GM19025 (cell line): Measurements from ENCODE around the gene USP31.
"Not testable (repeated sequence)": the region's sequence is repeated elsewhere in the genome, so short reads cannot be mapped to it uniquely, and the experiment has no call there.

Experiments
- ATAC-seq: cut with Tn5 transposase; IDR thresholded peaks from one replicate; pipeline ENCODE4 v1.9.1; 2021; ENCODE audit warnings: mild to moderate bottlenecking, low read depth, moderate library complexity; ENCODE audit not compliant: unreplicated experiment

The USP31 gene

GRCh38 chr16:23158114-23158513 lies 8.9 kb upstream of the USP31 start:
- ATAC-seq = no peak

- no peak for ATAC-seq
Measured at GRCh38 chr16:23156946-23157460, 7.8 kb upstream of the USP31 start.

GRCh38 chr16:23156110-23156509 lies 6.9 kb upstream of the USP31 start:
- ATAC-seq = no peak

GRCh38 chr16:23155445-23156049 lies 6.3 kb upstream of the USP31 start:
- ATAC-seq = no peak

- ATAC-seq = no peak
Measured at GRCh38 chr16:23152386-23153178, 3.3 kb upstream of the USP31 start.

DNA sequence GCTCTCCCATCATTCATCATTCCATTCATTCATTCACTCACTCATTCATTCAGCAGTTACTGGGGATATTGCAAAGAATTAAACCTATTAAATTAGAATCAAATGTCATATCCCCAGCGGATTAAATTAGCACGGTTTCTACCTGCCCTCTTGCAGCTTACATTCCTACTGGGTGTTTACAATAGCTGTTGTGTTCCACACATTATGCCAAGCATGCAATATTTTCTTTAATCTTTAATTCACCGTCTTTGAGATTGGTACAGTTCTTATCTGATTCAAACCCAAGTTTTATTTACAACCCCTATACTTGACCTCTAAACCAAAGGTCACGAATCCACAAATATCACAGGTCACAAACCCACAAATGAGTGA lies 727 bp upstream of the USP31 start:
- ATAC-seq = no peak

GRCh38 chr16:23148513-23149266 lies 562 bp downstream of the USP31 start:
- ATAC-seq = peak; percentile 43

GRCh38 chr16:23148166-23148512 lies 1.1 kb downstream of the USP31 start:
- ATAC-seq = no peak

DNA sequence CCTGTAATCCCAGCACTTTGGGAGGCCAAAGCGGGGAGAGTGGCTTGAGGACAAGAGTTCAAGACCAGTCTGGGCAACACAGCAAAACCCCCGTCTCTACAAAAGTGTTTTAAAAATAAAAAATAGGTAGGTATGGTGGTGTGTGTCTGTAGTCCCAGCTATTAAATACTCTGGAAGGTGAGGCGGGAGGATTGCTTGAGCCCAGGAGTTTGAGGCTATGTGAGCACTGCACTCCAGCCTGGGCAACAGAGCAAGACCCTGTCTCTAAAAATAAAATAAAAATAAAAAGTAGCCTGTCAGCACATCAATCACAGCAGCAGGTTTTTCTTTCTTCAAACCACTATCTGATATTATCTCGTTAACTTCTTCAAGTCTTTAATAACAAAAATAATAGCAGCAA lies 1.6 kb downstream of the USP31 start:
- no peak for ATAC-seq

DNA sequence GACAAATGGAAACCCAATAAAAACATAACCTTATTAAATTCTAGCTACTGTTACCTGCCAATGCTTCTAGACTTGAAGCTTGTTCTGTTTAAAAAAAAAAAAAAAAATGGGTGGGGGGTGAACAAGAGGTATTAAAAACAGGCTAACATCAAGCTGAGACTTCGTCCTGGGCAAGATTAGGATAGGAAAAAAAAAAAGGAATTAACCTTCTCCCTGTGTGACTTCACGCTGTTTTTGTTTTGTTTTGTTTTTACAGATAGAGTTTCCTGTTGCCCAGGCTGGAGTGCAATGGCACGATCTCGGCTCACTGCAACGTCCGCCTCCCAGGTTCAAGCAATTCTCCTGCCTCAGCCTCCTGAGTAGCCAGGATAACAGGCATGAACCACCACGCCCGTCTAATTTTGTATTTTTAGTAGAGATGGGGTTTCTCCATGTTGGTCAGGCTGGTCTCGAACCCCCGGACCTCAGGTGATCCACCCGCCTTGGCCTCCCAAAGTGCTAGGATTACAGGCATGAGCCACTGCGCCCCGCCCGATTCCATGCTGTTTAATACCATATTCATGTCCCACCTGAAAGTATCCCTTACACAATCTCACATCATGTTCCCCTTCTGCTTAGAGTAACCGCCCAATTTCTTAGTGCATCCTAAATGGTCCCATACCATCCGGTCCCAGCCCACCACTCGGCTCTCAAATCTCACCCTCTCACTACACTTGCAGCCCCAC lies 2.2 kb downstream of the USP31 start:
- ATAC-seq = no peak

- ATAC-seq = no peak
Measured at GRCh38 chr16:23145608-23146007, 3.6 kb downstream of the USP31 start.

- no peak for ATAC-seq
Measured at GRCh38 chr16:23145186-23145585, 4.1 kb downstream of the USP31 start.

GRCh38 chr16:23144393-23144792 lies 4.9 kb downstream of the USP31 start:
- ATAC-seq = not testable (repeated sequence)

- no peak for ATAC-seq
Measured at GRCh38 chr16:23143391-23143790, 5.9 kb downstream of the USP31 start.

DNA sequence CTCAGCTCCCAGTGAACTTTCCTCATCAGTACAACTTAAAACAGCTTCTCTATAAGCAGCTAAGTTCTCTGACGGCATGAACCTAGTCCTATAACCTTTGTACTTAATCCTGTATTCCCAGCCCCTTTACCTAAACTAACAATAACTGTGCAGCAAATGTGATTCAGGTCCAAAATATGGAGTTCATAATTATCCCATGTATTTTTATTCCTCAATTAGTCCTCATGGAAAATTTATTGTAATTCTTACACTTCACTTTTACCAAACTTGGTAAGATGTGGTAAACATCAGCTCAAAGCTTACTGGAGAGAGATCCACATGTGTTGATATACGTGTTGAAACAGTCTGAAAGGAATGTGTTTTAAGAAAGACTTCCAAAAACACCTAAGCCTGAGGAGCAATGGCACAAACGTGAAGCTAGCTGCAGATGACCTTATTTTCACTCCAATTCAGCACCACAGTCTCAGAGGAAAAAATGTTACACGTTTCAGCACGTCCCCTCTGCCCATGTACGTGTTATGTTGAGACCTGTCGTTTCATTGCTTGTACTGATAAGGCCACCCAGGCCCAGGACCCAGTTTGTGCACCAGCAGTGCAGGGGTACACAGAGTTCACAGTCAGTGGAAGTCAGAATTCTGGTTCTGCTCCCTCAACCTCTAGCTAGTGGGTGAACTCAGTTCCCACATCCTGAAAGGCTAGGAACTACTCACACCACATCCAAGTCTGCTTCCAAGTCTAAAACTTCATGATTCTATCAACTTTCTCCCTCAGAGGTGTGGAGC lies 7.1 kb downstream of the USP31 start:
- no peak for ATAC-seq

- no peak for ATAC-seq
Measured at GRCh38 chr16:23141500-23141899, 7.8 kb downstream of the USP31 start.

GRCh38 chr16:23141033-23141432 lies 8.2 kb downstream of the USP31 start:
- no peak for ATAC-seq

DNA sequence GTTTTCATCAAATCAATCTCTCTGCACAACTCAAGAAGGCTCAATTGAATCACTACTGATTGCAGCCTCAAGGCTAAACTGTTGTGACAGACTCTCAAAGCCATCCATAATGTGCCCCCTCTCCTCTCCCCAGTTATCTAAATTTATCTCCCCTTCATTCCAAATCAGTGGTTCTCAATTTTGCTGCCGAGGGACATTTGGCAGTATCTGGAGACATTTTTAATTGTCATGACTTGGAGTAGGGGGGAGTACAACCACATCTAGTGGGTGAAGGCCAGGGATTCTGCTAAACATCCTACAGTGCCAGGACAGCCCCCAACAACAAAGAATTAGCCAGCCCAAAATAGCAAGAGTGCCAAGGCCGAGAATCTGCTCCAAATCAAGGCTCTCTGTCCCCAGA lies 9.1 kb downstream of the USP31 start:
- no peak for ATAC-seq

DNA sequence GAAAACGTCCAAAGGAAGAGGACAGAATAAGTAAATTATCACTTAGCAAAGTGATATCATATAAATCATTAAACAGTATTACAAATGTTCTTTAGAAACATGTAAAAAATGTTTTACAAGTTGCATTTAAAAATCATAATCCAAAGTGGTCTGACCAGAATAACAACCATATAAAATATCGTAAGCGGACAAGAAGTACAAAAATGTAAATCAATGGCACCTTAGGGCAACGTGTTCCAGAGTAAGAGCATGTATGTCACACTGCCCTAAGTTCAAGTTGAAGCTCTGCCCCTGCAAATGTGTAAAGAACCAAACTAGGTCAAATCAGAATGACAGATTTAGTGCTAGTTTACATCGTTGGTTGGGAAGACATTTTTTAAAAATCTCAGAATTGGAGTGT lies 11.4 kb downstream of the USP31 start:
- no peak for ATAC-seq

DNA sequence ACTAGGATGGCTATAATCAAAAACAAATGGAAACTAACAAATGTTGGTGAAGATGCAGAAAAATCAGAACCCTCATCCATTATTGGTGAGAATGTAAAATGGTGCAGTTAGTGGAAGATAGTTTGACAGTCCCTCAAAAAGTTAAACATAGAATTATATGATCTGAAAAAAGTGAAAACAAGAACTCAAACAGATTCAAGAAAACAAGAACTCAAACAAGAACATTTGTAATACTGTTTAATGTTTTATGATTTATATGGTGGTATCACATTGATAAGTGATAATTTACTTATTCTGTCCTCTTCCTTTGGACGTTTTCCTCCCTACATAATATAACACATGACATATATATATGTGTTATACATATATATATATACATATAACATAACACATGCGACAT lies 12.0 kb downstream of the USP31 start:
- ATAC-seq = no peak
